Stomach (tissue), 4 donors: ENCODE results near the gene KRT76.

Experiments used
- CTCF ChIP-seq, 7 experiments: fragments of 450-650 bp in 4 of 7; fragments of 200-600 bp in 3 of 7; sonication (generic) in 3 of 7; IDR thresholded peaks; one replicate each; pipeline ENCODE4 v1.5.1; 2016 to 2019; ENCODE audit warnings: antibody characterized with exemption in 7 of 7, control low read depth in 2 of 7, mild to moderate bottlenecking in 1 of 7
- POLR2AphosphoS5 ChIP-seq, 3 donors: sonication (generic); formaldehyde crosslinking; IDR thresholded peaks; one replicate each; pipeline ENCODE4 v1.6.1; 2016; ENCODE audit warnings: antibody characterized with exemption in 3 of 3

DNA sequence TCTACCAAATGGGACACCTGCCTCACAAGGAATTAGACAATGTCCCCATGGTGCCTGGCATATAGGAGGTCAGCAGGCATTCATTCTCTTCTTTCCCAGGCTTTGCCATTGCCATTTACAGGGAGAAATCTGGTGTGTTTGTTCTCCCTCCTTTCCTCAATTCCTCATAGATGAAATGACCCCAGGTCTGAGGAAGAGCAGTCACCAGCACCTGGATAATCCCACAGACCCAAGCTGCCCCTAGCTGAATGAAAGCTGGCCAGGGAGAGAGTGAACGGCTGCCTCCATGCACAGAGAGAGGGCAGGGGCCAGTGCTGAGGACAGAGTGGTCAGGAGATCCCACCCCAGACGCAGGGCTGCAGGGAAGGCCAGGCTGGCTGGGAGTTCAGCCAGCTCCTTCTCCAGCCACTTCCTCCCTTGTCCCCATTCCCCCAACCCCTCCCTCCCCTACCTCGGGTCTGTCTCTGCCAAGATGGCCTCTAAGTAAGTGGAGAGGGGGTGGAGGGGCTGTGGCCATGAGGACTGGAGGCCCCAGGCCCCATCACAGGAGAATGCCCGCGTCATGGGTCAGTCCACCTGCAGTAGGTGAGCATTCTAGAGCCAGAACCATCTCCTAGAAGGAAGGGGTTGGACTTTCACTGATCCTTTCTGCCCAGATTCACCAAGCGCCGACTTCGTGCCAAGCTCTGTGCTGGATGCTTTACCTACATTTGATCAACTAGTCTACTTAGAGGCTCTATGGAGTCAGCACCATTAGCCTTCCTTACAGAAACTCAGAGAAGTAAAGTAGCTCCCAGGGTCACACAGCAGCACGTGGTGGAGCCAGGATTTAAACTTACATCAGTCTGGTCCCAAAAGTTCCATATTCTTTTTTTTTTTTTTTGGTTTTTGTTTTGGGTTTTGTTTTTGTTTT lies 38.8 kb upstream of the KRT76 start:
- no peak for TF ChIP-seq CTCF (IDR thresholded peaks at IDR 0.05)
- TF ChIP-seq POLR2AphosphoS5 (IDR thresholded peaks at IDR 0.05) = no peak
